HepG2 (cell line): ENCODE data around the gene FETUB. TPM values are rescaled to one million over a fixed set of nuclear protein-coding genes. Genes with fewer than 3 reads are reported as not detected.

Experiments used
- MEIS1 ChIP-seq: sonication (generic); formaldehyde crosslinking; IDR thresholded peaks from 2 replicates; pipeline ENCODE4 v1.9.0; 2021; ENCODE audit warnings: mild to moderate bottlenecking, missing genetic modification reagents, moderate library complexity, borderline replicate concordance
- NFIB ChIP-seq: sonication (generic); formaldehyde crosslinking; IDR thresholded peaks from 2 replicates; pipeline ENCODE4 v1.9.0; 2021; ENCODE audit warnings: missing genetic modification reagents, mild to moderate bottlenecking, borderline replicate concordance
- PCBP2 ChIP-seq: fragments of 200-400 bp; formaldehyde crosslinking; optimal IDR thresholded peaks from 2 replicates; pipeline ENCODE3; 2018; ENCODE audit warnings: low read length, low read depth; ENCODE audit not compliant: poor library complexity, severe bottlenecking
- RXRA ChIP-seq: sonication (generic); formaldehyde crosslinking; IDR thresholded peaks from 2 replicates; pipeline ENCODE4 v1.5.1; 2020; ENCODE audit warnings: missing genetic modification reagents
- SMAD3 ChIP-seq: sonication (generic); formaldehyde crosslinking; IDR thresholded peaks from 2 replicates; pipeline ENCODE4 v1.4.0; 2020; ENCODE audit warnings: missing genetic modification reagents
- ZBTB7A ChIP-seq: sonication (generic); formaldehyde crosslinking; IDR thresholded peaks from 2 replicates; pipeline ENCODE4 v1.8.0; 2022; ENCODE audit warnings: mild to moderate bottlenecking, missing genetic modification reagents
- ZBTB7B ChIP-seq: sonication (generic); formaldehyde crosslinking; IDR thresholded peaks from 2 replicates; pipeline ENCODE4 v1.4.0; 2020; ENCODE audit warnings: missing genetic modification reagents
- ZNF224 ChIP-seq: sonication (generic); formaldehyde crosslinking; IDR thresholded peaks from 2 replicates; pipeline ENCODE4 v1.5.0; 2020; ENCODE audit warnings: mild to moderate bottlenecking, missing genetic modification reagents
- ZNF292 ChIP-seq: sonication (generic); formaldehyde crosslinking; IDR thresholded peaks from 2 replicates; pipeline ENCODE4 v1.8.1; 2022; ENCODE audit warnings: mild to moderate bottlenecking, low read depth, missing genetic modification reagents, borderline replicate concordance
- ZNF605 ChIP-seq: sonication (generic); formaldehyde crosslinking; IDR thresholded peaks from 2 replicates; pipeline ENCODE4 v1.8.0; 2022; ENCODE audit warnings: mild to moderate bottlenecking, missing genetic modification reagents
- polyA plus RNA-seq, 8 experiments: library from polyadenylated mRNA; depleted of rRNA in 3 of 8; stranded (reverse) in 7 of 8; unstranded in 1 of 8; fragments of >200 nt; fragmentation: Illumina TruSeq in 4 of 8; extraction: Trizol in 4 of 8; gene quantifications; 2 replicates each; pipeline versions ENCODE4 v1.2.1 to v1.2.3, GENCODE V29; 2011 to 2016; ENCODE audit warnings: low read depth in 4 of 8, missing spikeins in 1 of 8, mixed read lengths in 1 of 8; ENCODE audit not compliant: insufficient read depth in 1 of 8
- total RNA-seq, 5 experiments: library from RNA; depleted of rRNA; stranded (reverse); fragments of >200 nt; fragmentation: Illumina TruSeq; extraction: Trizol; gene quantifications; 2 replicates each; pipeline ENCODE4 v1.2.3, GENCODE V29; 2016; ENCODE audit warnings: low read depth in 1 of 5
- TF ChIP-seq, protein P1 (sequence below): sonication (generic); formaldehyde crosslinking; IDR thresholded peaks from 2 replicates; pipeline ENCODE4 v1.5.1; 2020; ENCODE audit warnings: missing genetic modification reagents, mild to moderate bottlenecking, borderline replicate concordance
- TF ChIP-seq, protein P2 (sequence below): sonication (generic); formaldehyde crosslinking; IDR thresholded peaks from 2 replicates; pipeline ENCODE4 v1.4.0; 2020; ENCODE audit warnings: missing genetic modification reagents, mild to moderate bottlenecking, borderline replicate concordance
- TF ChIP-seq, protein P3 (sequence below): sonication (generic); formaldehyde crosslinking; IDR thresholded peaks from 2 replicates; pipeline ENCODE4 v1.4.0; 2020; ENCODE audit warnings: missing genetic modification reagents
- TF ChIP-seq, protein P4 (sequence below): IDR thresholded peaks from 2 replicates; pipeline ENCODE4 v1.6.1; 2016; ENCODE audit warnings: low read depth, control low read depth

The FETUB gene
- total and polyA plus RNA-seq, 2 of the 13 experiments (the other 11 are each of a cell fraction or from before 2014, with no cell fraction given) = 2.1 to 4.4 TPM

DNA sequence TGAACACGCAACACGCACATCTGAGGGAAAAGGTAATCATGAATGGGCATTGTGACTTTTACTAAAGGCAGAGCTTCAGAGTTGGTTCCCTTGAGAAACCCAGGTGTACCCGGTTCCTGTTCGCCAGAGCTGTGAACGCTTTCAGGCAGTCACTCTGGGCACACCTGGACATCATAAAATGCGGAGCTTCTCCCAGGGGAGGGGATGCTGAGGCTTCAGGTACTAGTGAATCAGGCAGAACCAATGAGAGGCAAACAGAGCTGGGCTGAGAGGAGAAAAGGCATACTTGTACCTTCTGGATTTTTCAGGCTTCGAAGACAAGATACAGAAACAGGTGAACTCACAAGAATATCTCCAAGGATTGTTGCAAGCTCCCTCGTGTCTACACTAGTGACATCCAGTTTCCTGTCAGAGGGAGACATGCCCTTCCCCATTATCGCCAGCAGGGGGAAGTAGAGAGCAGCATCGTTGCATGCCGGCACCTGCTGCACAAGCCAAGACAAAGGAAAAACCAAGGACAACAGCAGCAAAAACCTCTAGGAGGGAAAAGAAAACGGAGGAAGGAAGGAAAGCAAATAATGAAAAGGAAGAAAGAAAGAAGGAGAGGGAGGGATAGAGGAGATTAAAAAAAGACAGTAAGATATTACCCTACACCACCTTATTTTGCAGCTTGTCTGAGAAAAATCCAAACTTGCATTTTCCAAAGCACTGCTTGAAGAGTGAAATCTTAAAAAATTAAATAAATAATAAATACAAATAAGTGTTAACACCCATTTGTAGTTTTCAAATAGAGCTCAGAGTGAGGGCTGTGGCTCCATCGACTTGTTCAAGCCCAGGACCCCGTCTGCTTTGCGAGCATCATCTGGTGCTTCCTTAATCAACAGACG, 25.4 kb upstream of the FETUB start (continued):
- TF ChIP-seq, protein P1, sequence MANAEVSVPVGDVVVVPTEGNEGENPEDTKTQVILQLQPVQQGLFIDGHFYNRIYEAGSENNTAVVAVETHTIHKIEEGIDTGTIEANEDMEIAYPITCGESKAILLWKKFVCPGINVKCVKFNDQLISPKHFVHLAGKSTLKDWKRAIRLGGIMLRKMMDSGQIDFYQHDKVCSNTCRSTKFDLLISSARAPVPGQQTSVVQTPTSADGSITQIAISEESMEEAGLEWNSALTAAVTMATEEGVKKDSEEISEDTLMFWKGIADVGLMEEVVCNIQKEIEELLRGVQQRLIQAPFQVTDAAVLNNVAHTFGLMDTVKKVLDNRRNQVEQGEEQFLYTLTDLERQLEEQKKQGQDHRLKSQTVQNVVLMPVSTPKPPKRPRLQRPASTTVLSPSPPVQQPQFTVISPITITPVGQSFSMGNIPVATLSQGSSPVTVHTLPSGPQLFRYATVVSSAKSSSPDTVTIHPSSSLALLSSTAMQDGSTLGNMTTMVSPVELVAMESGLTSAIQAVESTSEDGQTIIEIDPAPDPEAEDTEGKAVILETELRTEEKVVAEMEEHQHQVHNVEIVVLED (CRISPR knock-in tag) = no peak; the same call in 1 of the 2 replicates
- TF ChIP-seq PCBP2 = no peak
- TF ChIP-seq ZBTB7A (CRISPR knock-in tag) = no peak
- TF ChIP-seq ZNF292 (CRISPR knock-in tag) = no peak
- peak; percentile 56 for TF ChIP-seq ZNF605 (CRISPR knock-in tag)
- TF ChIP-seq, protein P2, sequence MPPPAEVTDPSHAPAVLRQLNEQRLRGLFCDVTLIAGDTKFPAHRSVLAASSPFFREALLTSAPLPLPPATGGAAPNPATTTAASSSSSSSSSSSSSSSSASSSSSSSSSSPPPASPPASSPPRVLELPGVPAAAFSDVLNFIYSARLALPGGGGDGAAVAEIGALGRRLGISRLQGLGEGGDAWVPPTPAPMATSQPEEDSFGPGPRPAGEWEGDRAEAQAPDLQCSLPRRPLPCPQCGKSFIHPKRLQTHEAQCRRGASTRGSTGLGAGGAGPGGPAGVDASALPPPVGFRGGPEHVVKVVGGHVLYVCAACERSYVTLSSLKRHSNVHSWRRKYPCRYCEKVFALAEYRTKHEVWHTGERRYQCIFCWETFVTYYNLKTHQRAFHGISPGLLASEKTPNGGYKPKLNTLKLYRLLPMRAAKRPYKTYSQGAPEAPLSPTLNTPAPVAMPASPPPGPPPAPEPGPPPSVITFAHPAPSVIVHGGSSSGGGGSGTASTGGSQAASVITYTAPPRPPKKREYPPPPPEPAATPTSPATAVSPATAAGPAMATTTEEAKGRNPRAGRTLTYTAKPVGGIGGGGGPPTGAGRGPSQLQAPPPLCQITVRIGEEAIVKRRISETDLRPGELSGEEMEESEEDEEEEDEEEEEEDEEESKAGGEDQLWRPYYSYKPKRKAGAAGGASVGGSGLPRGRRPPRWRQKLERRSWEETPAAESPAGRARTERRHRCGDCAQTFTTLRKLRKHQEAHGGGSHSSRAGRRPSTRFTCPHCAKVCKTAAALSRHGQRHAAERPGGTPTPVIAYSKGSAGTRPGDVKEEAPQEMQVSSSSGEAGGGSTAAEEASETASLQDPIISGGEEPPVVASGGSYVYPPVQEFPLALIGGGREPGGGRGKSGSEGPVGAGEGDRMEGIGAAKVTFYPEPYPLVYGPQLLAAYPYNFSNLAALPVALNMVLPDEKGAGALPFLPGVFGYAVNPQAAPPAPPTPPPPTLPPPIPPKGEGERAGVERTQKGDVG = no peak
- TF ChIP-seq, protein P3, sequence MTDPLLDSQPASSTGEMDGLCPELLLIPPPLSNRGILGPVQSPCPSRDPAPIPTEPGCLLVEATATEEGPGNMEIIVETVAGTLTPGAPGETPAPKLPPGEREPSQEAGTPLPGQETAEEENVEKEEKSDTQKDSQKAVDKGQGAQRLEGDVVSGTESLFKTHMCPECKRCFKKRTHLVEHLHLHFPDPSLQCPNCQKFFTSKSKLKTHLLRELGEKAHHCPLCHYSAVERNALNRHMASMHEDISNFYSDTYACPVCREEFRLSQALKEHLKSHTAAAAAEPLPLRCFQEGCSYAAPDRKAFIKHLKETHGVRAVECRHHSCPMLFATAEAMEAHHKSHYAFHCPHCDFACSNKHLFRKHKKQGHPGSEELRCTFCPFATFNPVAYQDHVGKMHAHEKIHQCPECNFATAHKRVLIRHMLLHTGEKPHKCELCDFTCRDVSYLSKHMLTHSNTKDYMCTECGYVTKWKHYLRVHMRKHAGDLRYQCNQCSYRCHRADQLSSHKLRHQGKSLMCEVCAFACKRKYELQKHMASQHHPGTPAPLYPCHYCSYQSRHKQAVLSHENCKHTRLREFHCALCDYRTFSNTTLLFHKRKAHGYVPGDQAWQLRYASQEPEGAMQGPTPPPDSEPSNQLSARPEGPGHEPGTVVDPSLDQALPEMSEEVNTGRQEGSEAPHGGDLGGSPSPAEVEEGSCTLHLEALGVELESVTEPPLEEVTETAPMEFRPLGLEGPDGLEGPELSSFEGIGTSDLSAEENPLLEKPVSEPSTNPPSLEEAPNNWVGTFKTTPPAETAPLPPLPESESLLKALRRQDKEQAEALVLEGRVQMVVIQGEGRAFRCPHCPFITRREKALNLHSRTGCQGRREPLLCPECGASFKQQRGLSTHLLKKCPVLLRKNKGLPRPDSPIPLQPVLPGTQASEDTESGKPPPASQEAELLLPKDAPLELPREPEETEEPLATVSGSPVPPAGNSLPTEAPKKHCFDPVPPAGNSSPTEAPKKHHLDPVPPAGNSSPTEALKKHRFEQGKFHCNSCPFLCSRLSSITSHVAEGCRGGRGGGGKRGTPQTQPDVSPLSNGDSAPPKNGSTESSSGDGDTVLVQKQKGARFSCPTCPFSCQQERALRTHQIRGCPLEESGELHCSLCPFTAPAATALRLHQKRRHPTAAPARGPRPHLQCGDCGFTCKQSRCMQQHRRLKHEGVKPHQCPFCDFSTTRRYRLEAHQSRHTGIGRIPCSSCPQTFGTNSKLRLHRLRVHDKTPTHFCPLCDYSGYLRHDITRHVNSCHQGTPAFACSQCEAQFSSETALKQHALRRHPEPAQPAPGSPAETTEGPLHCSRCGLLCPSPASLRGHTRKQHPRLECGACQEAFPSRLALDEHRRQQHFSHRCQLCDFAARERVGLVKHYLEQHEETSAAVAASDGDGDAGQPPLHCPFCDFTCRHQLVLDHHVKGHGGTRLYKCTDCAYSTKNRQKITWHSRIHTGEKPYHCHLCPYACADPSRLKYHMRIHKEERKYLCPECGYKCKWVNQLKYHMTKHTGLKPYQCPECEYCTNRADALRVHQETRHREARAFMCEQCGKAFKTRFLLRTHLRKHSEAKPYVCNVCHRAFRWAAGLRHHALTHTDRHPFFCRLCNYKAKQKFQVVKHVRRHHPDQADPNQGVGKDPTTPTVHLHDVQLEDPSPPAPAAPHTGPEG (CRISPR knock-in tag) = no peak
- TF ChIP-seq ZNF224 (CRISPR knock-in tag) = no peak
- no peak for TF ChIP-seq RXRA (CRISPR knock-in tag)
- no peak; the same call in 1 of the 2 replicates for TF ChIP-seq SMAD3
- peak; percentile 49; the same call in 1 of the 2 replicates for TF ChIP-seq MEIS1 (CRISPR knock-in tag)
- TF ChIP-seq, protein P4, sequence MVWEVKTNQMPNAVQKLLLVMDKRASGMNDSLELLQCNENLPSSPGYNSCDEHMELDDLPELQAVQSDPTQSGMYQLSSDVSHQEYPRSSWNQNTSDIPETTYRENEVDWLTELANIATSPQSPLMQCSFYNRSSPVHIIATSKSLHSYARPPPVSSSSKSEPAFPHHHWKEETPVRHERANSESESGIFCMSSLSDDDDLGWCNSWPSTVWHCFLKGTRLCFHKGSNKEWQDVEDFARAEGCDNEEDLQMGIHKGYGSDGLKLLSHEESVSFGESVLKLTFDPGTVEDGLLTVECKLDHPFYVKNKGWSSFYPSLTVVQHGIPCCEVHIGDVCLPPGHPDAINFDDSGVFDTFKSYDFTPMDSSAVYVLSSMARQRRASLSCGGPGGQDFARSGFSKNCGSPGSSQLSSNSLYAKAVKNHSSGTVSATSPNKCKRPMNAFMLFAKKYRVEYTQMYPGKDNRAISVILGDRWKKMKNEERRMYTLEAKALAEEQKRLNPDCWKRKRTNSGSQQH = no peak; the same call in none of the 2 replicates
- TF ChIP-seq ZBTB7B (CRISPR knock-in tag) = no peak
- no peak for TF ChIP-seq NFIB (CRISPR knock-in tag)
